GM10248 (cell line): ENCODE results near the gene CBL.
A peak's percentile ranks its signal among the peaks of the same experiment; 100 is the strongest.

ENCODE experiments used
- CTCF ChIA-PET: fragments of 300-600 bp; sonication (Branson Sonifier 250); formaldehyde crosslinking; extraction: SDS; loops from one replicate; lab custom pipeline; 2021; ENCODE audit warnings: antibody characterized with exemption; lab: Yijun Ruan, JAX
- POLR2A ChIA-PET: fragments of 350-650 bp; sonication (Branson Sonifier 250); formaldehyde crosslinking; extraction: SDS; loops from one replicate; lab custom pipeline; 2020; ENCODE audit warnings: antibody characterized with exemption; lab: Yijun Ruan, JAX
- DNase-seq: peaks from one replicate; pipeline ENCODE4 v3.0.0; 2012; ENCODE audit errors: extremely low spot score
- CTCF ChIP-seq: IDR thresholded peaks from 2 replicates; pipeline ENCODE4 v1.5.1; 2012; ENCODE audit warnings: mild to moderate bottlenecking, low read depth; ENCODE audit errors: extremely low read depth, missing control alignments, control extremely low read depth

CBL gene

GRCh38 chr11:119316729-119317591 is 110.8 kb downstream of the CBL start, which contains the start of gene MCAM:
MCAM (minus strand) TSS chr11:119317130; CDS start chr11:119317101, 29 bp downstream.
- ChIA-PET POLR2A (interaction anchor here (1.4 kb wide), 1 partner anchor 9 kb away, joined by 4 read pairs; no protein-coding TSS in a partner anchor), CTCF (interaction anchor here (1.2 to 2.2 kb wide), 4 partner anchors 9 to 171 kb away, joined by 3 to 7 read pairs (median 6); no protein-coding TSS in a partner anchor)

GRCh38 chr11:119317592-119318239 is 111.6 kb downstream of the CBL start:
- TF ChIP-seq CTCF: no peak
- POLR2A ChIA-PET: interaction anchor here (1.4 kb wide), 1 partner anchor 9 kb away, joined by 4 read pairs; no protein-coding TSS in a partner anchor
- CTCF ChIA-PET: interaction anchor here (1.6 kb wide), 1 partner anchor 8 kb away, joined by 6 read pairs; no protein-coding TSS in a partner anchor
- DNase-seq: no peak

More at GRCh38 chr11:119316729-119317591, 110.8 kb downstream of the CBL start, which contains the start of gene MCAM:
- no peak for TF ChIP-seq CTCF
- DNase-seq: no peak

- ChIA-PET CTCF (interaction anchor here (1.2 to 6.7 kb wide), 3 partner anchors 11 to 121 kb away, joined by 3 to 131 read pairs (median 3); partner anchors contain the start of gene C1QTNF5), POLR2A (interaction anchor here (0.7 kb wide), 1 partner anchor 207 kb away, joined by 4 read pairs; no protein-coding TSS in a partner anchor)
- TF ChIP-seq CTCF: no peak
- peak; percentile 76 for DNase-seq
Measured at GRCh38 chr11:119318240-119319135, 112.3 kb downstream of the CBL start.

GRCh38 chr11:119319136-119319699 is 113.1 kb downstream of the CBL start:
- TF ChIP-seq CTCF: no peak
- ChIA-PET POLR2A (no interaction called here), CTCF (interaction anchor here (0.8 to 6.7 kb wide), 4 partner anchors 12 to 122 kb away, joined by 3 to 131 read pairs (median 3); partner anchors contain the start of gene C1QTNF5)
- DNase-seq: no peak

GRCh38 chr11:119319700-119320239 is 113.6 kb downstream of the CBL start:
- CTCF ChIA-PET: interaction anchor here (0.8 to 6.7 kb wide), 4 partner anchors 13 to 123 kb away, joined by 3 to 131 read pairs (median 3); partner anchors contain the start of gene C1QTNF5
- no peak for DNase-seq
- no peak for TF ChIP-seq CTCF
- POLR2A ChIA-PET: no interaction called here
